ENCODE measurements around the gene SFXN3. TPM values are rescaled to one million over a fixed set of nuclear protein-coding genes. Genes with fewer than 3 reads are reported as not detected.

The SFXN3 gene
- polyA plus RNA-seq, 1 donor from 2014 or later = 7.4 TPM

GRCh38 chr10:100996678-100997359 is 34.2 kb upstream of the SFXN3 start:
- no peaks in the 10 kb centered on the region for H3K27me3 Mint-ChIP-seq
- H3K4me1 Mint-ChIP-seq = peaks cover 13 to 16% (median 16%) of the 10 kb centered on the region in 3 donors
- no peaks in the 10 kb centered on the region for H3K9me3 Mint-ChIP-seq
- no peaks in the 10 kb centered on the region for H3K36me3 Mint-ChIP-seq
- peak overlapping the region; percentile 79 to 96 (median 96) for H3K4me3 Mint-ChIP-seq
- peak overlapping the region; percentile 38 to 98 (median 90) for H3K27ac Mint-ChIP-seq

- no peaks in the 10 kb centered on the region for H3K9me3 Mint-ChIP-seq
- peak overlapping the region; percentile 79 to 96 (median 96) for H3K4me3 Mint-ChIP-seq
- peak overlapping the region; percentile 38 to 98 (median 90) for H3K27ac Mint-ChIP-seq
- no peaks in the 10 kb centered on the region for H3K27me3 Mint-ChIP-seq
- H3K36me3 Mint-ChIP-seq = no peaks in the 10 kb centered on the region
- H3K4me1 Mint-ChIP-seq = peaks cover 13 to 16% (median 16%) of the 10 kb centered on the region in 3 donors
These were observed 33.5 kb upstream of the SFXN3 start for GRCh38 chr10:100997360-100998182.

- Mint-ChIP-seq H3K36me3 (no peaks in the 10 kb centered on the region), H3K9me3 (no peaks in the 10 kb centered on the region), H3K4me1 (peaks cover 13 to 16% (median 16%) of the 10 kb centered on the region in 3 donors), H3K27ac (peak overlapping the region; percentile 38 to 98 (median 90)), H3K27me3 (no peaks in the 10 kb centered on the region), H3K4me3 (peak overlapping the region; percentile 79 to 96 (median 96))
These were observed 32.6 kb upstream of the SFXN3 start for GRCh38 chr10:100998183-100998990.

- Mint-ChIP-seq H3K27me3 (no peaks in the 10 kb centered on the region), H3K27ac (peak overlapping the region; percentile 38 to 98 (median 90)), H3K9me3 (no peaks in the 10 kb centered on the region), H3K4me1 (peaks cover 13 to 16% (median 16%) of the 10 kb centered on the region in 3 donors), H3K4me3 (peak overlapping the region; percentile 79 to 96 (median 95)), H3K36me3 (no peaks in the 10 kb centered on the region)
These were observed 31.9 kb upstream of the SFXN3 start for GRCh38 chr10:100998991-100999741.

GRCh38 chr10:100999742-101000126 is 31.3 kb upstream of the SFXN3 start, which contains the start of gene LZTS2:
TSS of gene LZTS2 (plus strand) at chr10:100999808. CDS start at chr10:101002539, 2,731 bp downstream.
- H3K27ac Mint-ChIP-seq = peak within 1 kb of the TSS; percentile 38 to 98 (median 90)

DNA sequence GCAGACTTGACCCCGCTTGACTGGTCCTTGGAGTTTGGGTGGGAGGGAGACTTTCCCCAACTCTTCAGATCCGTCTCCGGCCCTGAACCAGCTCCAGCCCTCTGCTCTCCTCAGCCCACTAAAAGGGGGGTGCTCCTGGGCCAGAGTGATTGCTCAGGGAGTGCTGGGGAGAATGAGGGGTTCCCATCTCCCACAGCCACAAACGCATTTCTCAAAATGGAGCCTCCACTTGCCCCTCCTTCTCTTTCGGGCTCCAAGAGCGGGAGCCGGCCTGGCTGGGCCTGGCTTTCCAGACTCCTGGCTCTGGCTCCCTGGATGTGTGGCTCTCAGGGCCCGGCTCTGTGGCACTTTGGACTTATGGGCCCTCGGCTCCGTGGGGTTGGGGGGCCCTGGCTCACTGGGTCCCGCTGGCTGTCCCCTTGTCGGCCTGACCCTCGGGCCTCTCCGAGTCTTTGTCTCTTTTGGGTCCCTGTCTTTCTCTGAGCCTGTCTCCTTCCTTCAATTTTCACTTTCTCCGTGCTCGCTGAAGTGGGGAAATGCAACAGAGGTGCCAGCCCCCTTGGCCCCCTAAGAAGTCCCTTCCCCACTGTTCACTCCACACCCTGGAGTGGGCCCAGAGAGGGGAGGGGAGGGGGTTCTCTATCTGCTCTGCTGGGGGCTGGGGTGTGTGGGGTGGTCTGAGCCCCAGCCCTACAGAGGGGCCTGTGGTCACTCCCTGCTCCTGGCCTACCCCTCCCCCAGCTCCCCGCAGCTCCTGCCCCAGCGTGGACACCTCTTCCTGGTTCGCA is 30.7 kb upstream of the SFXN3 start:
- H3K4me1 Mint-ChIP-seq = peaks cover 13 to 16% (median 16%) of the 10 kb centered on the region in 3 donors
- H3K27me3 Mint-ChIP-seq = no peaks in the 10 kb centered on the region
- no peaks in the 10 kb centered on the region for H3K9me3 Mint-ChIP-seq
- peak overlapping the region; percentile 62 to 86 (median 72) for H3K4me3 Mint-ChIP-seq
- H3K36me3 Mint-ChIP-seq = no peaks in the 10 kb centered on the region
- peak overlapping the region in 1 of 3 donors; percentile 54 for H3K27ac Mint-ChIP-seq

More at GRCh38 chr10:100999742-101000126, 31.3 kb upstream of the SFXN3 start, which contains the start of gene LZTS2:
- Mint-ChIP-seq H3K9me3 (no peaks in the 10 kb centered on the region), H3K27me3 (no peaks in the 10 kb centered on the region), H3K4me3 (peak within 1 kb of the TSS; percentile 79 to 96 (median 95)), H3K4me1 (peaks cover 13 to 16% (median 16%) of the 10 kb centered on the region in 3 donors), H3K36me3 (no peaks in the 10 kb centered on the region)

DNA sequence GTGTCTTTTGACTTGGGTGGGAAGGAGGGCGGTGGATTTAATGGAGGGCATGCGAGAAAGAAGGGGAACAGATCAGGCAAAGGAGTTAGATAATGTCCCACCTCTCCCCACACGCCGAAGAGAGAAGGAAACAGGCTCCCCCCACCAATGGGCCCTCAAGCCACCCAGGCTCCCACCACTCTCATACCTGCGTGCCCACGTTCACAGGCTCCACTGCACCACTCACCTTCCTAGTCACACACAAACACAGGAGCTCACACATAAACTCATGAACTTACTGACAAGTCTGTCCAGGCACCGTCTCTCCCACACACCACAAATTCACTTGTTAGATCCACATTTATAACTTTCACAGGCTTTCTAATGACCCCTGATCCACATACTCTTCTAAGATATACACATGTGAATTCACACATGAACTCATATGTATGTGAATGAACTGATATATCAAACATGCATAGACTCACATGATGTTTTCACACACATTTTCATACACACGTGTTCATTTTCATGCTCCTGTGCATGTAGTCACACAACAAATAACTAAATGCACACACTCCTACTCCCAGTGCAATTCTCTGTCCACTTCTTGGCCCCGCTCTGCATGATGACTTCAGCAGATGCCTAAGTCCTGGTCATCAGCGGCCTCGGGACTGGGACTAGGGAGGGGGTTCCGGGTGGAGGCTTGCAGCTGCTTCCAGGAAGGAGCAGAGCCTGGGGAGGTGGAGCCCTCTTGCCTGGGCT is 29.9 kb upstream of the SFXN3 start:
- Mint-ChIP-seq H3K4me1 (peaks cover 13 to 16% (median 15%) of the 10 kb centered on the region in 3 donors), H3K27ac (peak overlapping the region in 2 of 3 donors; percentile 4 to 54), H3K4me3 (peak overlapping the region; percentile 65 to 85 (median 77)), H3K36me3 (no peaks in the 10 kb centered on the region), H3K9me3 (no peaks in the 10 kb centered on the region), H3K27me3 (no peaks in the 10 kb centered on the region)

DNA sequence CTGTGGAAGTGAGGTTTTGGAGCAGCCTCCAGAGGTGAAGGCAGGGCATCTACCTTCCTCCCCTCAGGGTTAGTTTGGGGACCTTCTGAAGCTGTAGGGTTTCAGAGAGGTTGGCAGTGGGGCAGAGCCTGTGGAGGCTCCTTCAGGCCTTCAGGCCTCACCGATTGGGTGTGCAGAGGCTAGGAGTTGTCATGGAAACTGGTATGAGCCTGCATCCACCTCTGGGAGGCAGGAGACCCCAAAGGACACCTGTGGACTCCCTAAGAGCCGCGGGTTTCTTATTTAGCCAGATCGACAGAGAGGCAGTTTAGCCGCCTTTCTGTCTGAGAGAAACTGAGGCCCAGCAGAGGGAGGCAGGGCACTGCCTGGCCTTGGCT is 29.4 kb upstream of the SFXN3 start:
- Mint-ChIP-seq H3K27ac (peak overlapping the region in 1 of 3 donors; percentile 4), H3K4me3 (peak overlapping the region in 1 of 4 donors; percentile 28), H3K27me3 (no peaks in the 10 kb centered on the region), H3K4me1 (peaks cover 9 to 10% (median 9%) of the 10 kb centered on the region in 3 donors), H3K9me3 (no peaks in the 10 kb centered on the region), H3K36me3 (no peaks in the 10 kb centered on the region)

DNA sequence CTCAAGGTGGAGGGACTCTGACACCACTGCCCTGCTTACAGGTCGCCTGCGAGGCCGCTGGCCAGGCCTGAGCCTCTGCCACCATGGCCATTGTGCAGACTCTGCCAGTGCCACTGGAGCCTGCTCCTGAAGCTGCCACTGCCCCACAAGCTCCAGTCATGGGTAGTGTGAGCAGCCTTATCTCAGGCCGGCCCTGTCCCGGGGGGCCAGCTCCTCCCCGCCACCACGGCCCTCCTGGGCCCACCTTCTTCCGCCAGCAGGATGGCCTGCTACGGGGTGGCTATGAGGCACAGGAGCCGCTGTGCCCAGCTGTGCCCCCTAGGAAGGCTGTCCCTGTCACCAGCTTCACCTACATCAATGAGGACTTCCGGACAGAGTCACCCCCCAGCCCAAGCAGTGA is 28.6 kb upstream of the SFXN3 start:
- no peaks in the 10 kb centered on the region for H3K27me3 Mint-ChIP-seq
- no peak overlapping the region for H3K27ac Mint-ChIP-seq
- H3K4me3 Mint-ChIP-seq = peak overlapping the region in 1 of 4 donors; percentile 28
- peaks cover 9 to 10% (median 9%) of the 10 kb centered on the region in 3 donors for H3K4me1 Mint-ChIP-seq
- no peaks in the 10 kb centered on the region for H3K36me3 Mint-ChIP-seq
- no peaks in the 10 kb centered on the region for H3K9me3 Mint-ChIP-seq

GRCh38 chr10:101003639-101004206 is 27.3 kb upstream of the SFXN3 start:
- H3K27me3 Mint-ChIP-seq = no peaks in the 10 kb centered on the region
- no peak overlapping the region for H3K4me3 Mint-ChIP-seq
- no peaks in the 10 kb centered on the region for H3K9me3 Mint-ChIP-seq
- no peak overlapping the region for H3K27ac Mint-ChIP-seq
- H3K4me1 Mint-ChIP-seq = peaks cover 6% of the 10 kb centered on the region in 3 donors
- no peaks in the 10 kb centered on the region for H3K36me3 Mint-ChIP-seq

DNA sequence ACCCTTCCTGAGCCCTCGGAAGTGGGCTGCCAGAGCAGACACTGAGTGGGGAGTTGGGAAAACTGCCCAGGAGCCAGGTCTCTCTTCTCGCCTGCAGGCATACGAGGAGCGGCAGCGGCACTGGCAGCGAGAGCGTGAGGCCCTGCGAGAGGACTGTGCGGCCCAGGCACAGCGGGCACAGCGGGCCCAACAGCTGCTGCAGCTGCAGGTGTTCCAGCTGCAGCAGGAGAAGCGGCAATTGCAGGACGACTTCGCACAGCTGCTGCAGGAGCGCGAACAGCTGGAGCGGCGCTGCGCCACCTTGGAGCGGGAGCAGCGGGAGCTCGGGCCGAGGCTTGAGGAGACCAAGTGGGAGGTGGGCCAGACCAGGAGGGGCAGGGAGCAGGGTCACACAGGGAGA is 25.7 kb upstream of the SFXN3 start:
- Mint-ChIP-seq H3K36me3 (no peaks in the 10 kb centered on the region), H3K27me3 (no peaks in the 10 kb centered on the region), H3K4me1 (peaks cover 3 to 5% (median 4%) of the 10 kb centered on the region in 3 donors), H3K9me3 (no peaks in the 10 kb centered on the region), H3K4me3 (no peak overlapping the region), H3K27ac (no peak overlapping the region)

GRCh38 chr10:101005869-101006567 is 25.0 kb upstream of the SFXN3 start:
- H3K9me3 Mint-ChIP-seq = no peaks in the 10 kb centered on the region
- no peak overlapping the region for H3K27ac Mint-ChIP-seq
- no peak overlapping the region for H3K4me3 Mint-ChIP-seq

More at GRCh38 chr10:101005869-101006567, 25.0 kb upstream of the SFXN3 start:
- Mint-ChIP-seq H3K27me3 (no peaks in the 10 kb centered on the region), H3K4me1 (peaks cover under 1 to 3% (median 3%) of the 10 kb centered on the region in 3 donors), H3K36me3 (no peaks in the 10 kb centered on the region)

Measured in IgD-negative memory B cell (primary cell).